HG02852 (cell line): Measurements from ENCODE around the gene ANGPT4.
A peak's percentile ranks its signal among the peaks of the same experiment; 100 is the strongest.

Experiments
- ATAC-seq: cut with Tn5 transposase; IDR thresholded peaks from one replicate; pipeline ENCODE4 v1.9.1; 2021; ENCODE audit warnings: mild to moderate bottlenecking, moderate library complexity; ENCODE audit not compliant: unreplicated experiment

Gene ANGPT4

GRCh38 chr20:846894-847278 is 69.2 kb downstream of the ANGPT4 start:
- ATAC-seq, result peak; percentile 37

GRCh38 chr20:845941-846893 is 69.9 kb downstream of the ANGPT4 start:
- no peak for ATAC-seq

GRCh38 chr20:845226-845868 is 70.8 kb downstream of the ANGPT4 start:
- no peak for ATAC-seq

- peak; percentile 91 for ATAC-seq
Measured at GRCh38 chr20:844473-845225, 71.5 kb downstream of the ANGPT4 start.

- no peak for ATAC-seq
Measured at GRCh38 chr20:843912-844311, 72.2 kb downstream of the ANGPT4 start.

GRCh38 chr20:842547-842940 is 73.6 kb downstream of the ANGPT4 start:
- ATAC-seq, result no peak

GRCh38 chr20:841568-842546 is 74.3 kb downstream of the ANGPT4 start:
- no peak for ATAC-seq

- ATAC-seq, result no peak
Measured at GRCh38 chr20:840858-841567, 75.1 kb downstream of the ANGPT4 start.

- no peak for ATAC-seq
Measured at GRCh38 chr20:840503-840857, 75.7 kb downstream of the ANGPT4 start.

- ATAC-seq, result no peak
Measured at GRCh38 chr20:839626-840025, 76.5 kb downstream of the ANGPT4 start.

GRCh38 chr20:839015-839414 is 77.1 kb downstream of the ANGPT4 start:
- ATAC-seq, result no peak

GRCh38 chr20:836190-836589 is 79.9 kb downstream of the ANGPT4 start:
- no peak for ATAC-seq

GRCh38 chr20:835608-836045 is 80.5 kb downstream of the ANGPT4 start:
- no peak for ATAC-seq

GRCh38 chr20:834151-834746 is 81.9 kb downstream of the ANGPT4 start:
- no peak for ATAC-seq

GRCh38 chr20:833450-834150 is 82.5 kb downstream of the ANGPT4 start, which contains the start of gene FAM110A:
Gene FAM110A (plus strand): TSS chr20:833715. CDS start chr20:844805, 11,090 bp downstream.
- ATAC-seq, result peak; percentile 97

- ATAC-seq, result no peak
Measured at GRCh38 chr20:833121-833449, 83.0 kb downstream of the ANGPT4 start.

- no peak for ATAC-seq
Measured at GRCh38 chr20:831956-832355, 84.2 kb downstream of the ANGPT4 start.

- ATAC-seq, result no peak
Measured at GRCh38 chr20:831251-831650, 84.9 kb downstream of the ANGPT4 start.
